ENCODE data around the gene TOLLIP. TPM values are rescaled to one million over a fixed set of nuclear protein-coding genes. Genes with fewer than 3 reads are reported as not detected.
A peak's percentile ranks its signal among the peaks of the same experiment; 100 is the strongest.

The TOLLIP gene
- total and polyA plus RNA-seq, 4 donors: 20.0 to 52.1 (median 34.9) TPM

- 77 to 79% methylated on average over 42 to 45 of the region's 45 CpGs for WGBS, 2 donors
- no peaks in the 10 kb centered on the region for H3K27me3 ChIP-seq (ENCODE audit: control insufficient read depth in 1 of 2, insufficient read depth in 2 of 2, low read length in 1 of 2)
These were observed 78.7 kb downstream of the TOLLIP start for GRCh38 chr11:1230456-1231395.

GRCh38 chr11:1230121-1230455 lies 79.3 kb downstream of the TOLLIP start:
- H3K4me3 ChIP-seq (ENCODE audit: low read length in 2 of 2): no peak overlapping the region
- no peaks in the 10 kb centered on the region for H3K27me3 ChIP-seq (ENCODE audit: control insufficient read depth in 1 of 2, insufficient read depth in 2 of 2, low read length in 1 of 2)
- DNase-seq (peak in 1 of 2 donors; percentile 42), ATAC-seq (ENCODE audit: low FRiP score) (no peak)
- H3K9me3 ChIP-seq (ENCODE audit: control insufficient read depth, low read length): no peaks in the 10 kb centered on the region
- H3K27ac ChIP-seq (ENCODE audit: low read depth in 1 of 2, low read length in 2 of 2): no peak overlapping the region
- intact Hi-C loops (cut with DNase I): no loop called here
- H3K4me1 ChIP-seq (ENCODE audit: control insufficient read depth in 1 of 2, insufficient read depth in 2 of 2, low read length in 2 of 2): no peaks in the 10 kb centered on the region
- no peaks in the 10 kb centered on the region for H3K36me3 ChIP-seq (ENCODE audit: control insufficient read depth in 1 of 2, insufficient read depth in 2 of 2, low read length in 1 of 2)
- 87% methylated on average over 5 of the region's 5 CpGs for WGBS, 2 donors

More at GRCh38 chr11:1230456-1231395, 78.7 kb downstream of the TOLLIP start:
- DNase-seq: peak; percentile 33 to 76
- intact Hi-C loops (cut with DNase I): no loop called here
- no peak for ATAC-seq (ENCODE audit: low FRiP score)
- Histone ChIP-seq H3K27ac (ENCODE audit: low read depth in 1 of 2, low read length in 2 of 2) (no peak overlapping the region), H3K4me1 (ENCODE audit: control insufficient read depth in 1 of 2, insufficient read depth in 2 of 2, low read length in 2 of 2) (no peaks in the 10 kb centered on the region), H3K4me3 (ENCODE audit: low read length in 2 of 2) (no peak overlapping the region), H3K9me3 (ENCODE audit: control insufficient read depth, low read length) (no peaks in the 10 kb centered on the region), H3K36me3 (ENCODE audit: control insufficient read depth in 1 of 2, insufficient read depth in 2 of 2, low read length in 1 of 2) (no peaks in the 10 kb centered on the region)

- DNase-seq: peak; percentile 41 to 68
- Histone ChIP-seq H3K4me3 (ENCODE audit: low read length in 2 of 2) (no peak overlapping the region), H3K27ac (ENCODE audit: low read depth in 1 of 2, low read length in 2 of 2) (no peak overlapping the region), H3K36me3 (ENCODE audit: control insufficient read depth in 1 of 2, insufficient read depth in 2 of 2, low read length in 1 of 2) (no peaks in the 10 kb centered on the region), H3K27me3 (ENCODE audit: control insufficient read depth in 1 of 2, insufficient read depth in 2 of 2, low read length in 1 of 2) (no peaks in the 10 kb centered on the region), H3K9me3 (ENCODE audit: control insufficient read depth, low read length) (no peaks in the 10 kb centered on the region), H3K4me1 (ENCODE audit: control insufficient read depth in 1 of 2, insufficient read depth in 2 of 2, low read length in 2 of 2) (no peaks in the 10 kb centered on the region)
- no peak for ATAC-seq (ENCODE audit: low FRiP score)
- WGBS, 2 donors: 79 to 86% methylated on average over 27 of the region's 27 CpGs
- intact Hi-C loops (cut with DNase I): no loop called here
These were observed 79.8 kb downstream of the TOLLIP start for GRCh38 chr11:1229471-1230120.

- ATAC-seq (ENCODE audit: low FRiP score) (no peak), DNase-seq (peak in 1 of 2 donors; percentile 67)
- Histone ChIP-seq H3K36me3 (ENCODE audit: control insufficient read depth in 1 of 2, insufficient read depth in 2 of 2, low read length in 1 of 2) (no peaks in the 10 kb centered on the region), H3K27ac (ENCODE audit: low read depth in 1 of 2, low read length in 2 of 2) (no peak overlapping the region), H3K9me3 (ENCODE audit: control insufficient read depth, low read length) (no peaks in the 10 kb centered on the region), H3K27me3 (ENCODE audit: control insufficient read depth in 1 of 2, insufficient read depth in 2 of 2, low read length in 1 of 2) (no peaks in the 10 kb centered on the region), H3K4me3 (ENCODE audit: low read length in 2 of 2) (no peak overlapping the region), H3K4me1 (ENCODE audit: control insufficient read depth in 1 of 2, insufficient read depth in 2 of 2, low read length in 2 of 2) (no peaks in the 10 kb centered on the region)
- intact Hi-C loops (cut with DNase I): no loop called here
- 77 to 78% methylated on average over 17 to 18 of the region's 18 CpGs for WGBS, 2 donors
These were observed 80.4 kb downstream of the TOLLIP start for GRCh38 chr11:1228921-1229451.

GRCh38 chr11:1228101-1228821 lies 81.2 kb downstream of the TOLLIP start:
- Histone ChIP-seq H3K27me3 (ENCODE audit: control insufficient read depth in 1 of 2, insufficient read depth in 2 of 2, low read length in 1 of 2) (no peaks in the 10 kb centered on the region), H3K36me3 (ENCODE audit: control insufficient read depth in 1 of 2, insufficient read depth in 2 of 2, low read length in 1 of 2) (no peaks in the 10 kb centered on the region), H3K4me1 (ENCODE audit: control insufficient read depth in 1 of 2, insufficient read depth in 2 of 2, low read length in 2 of 2) (no peaks in the 10 kb centered on the region), H3K4me3 (ENCODE audit: low read length in 2 of 2) (no peak overlapping the region), H3K9me3 (ENCODE audit: control insufficient read depth, low read length) (no peaks in the 10 kb centered on the region), H3K27ac (ENCODE audit: low read depth in 1 of 2, low read length in 2 of 2) (no peak overlapping the region)
- WGBS, 2 donors: 81 to 84% methylated on average over 27 to 31 of the region's 31 CpGs
- DNase-seq (peak; percentile 38 to 76), ATAC-seq (ENCODE audit: low FRiP score) (no peak)
- intact Hi-C loops (cut with DNase I): no loop called here

GRCh38 chr11:1227551-1228100 lies 81.8 kb downstream of the TOLLIP start:
- no peaks in the 10 kb centered on the region for H3K9me3 ChIP-seq (ENCODE audit: control insufficient read depth, low read length)
- H3K4me1 ChIP-seq (ENCODE audit: control insufficient read depth in 1 of 2, insufficient read depth in 2 of 2, low read length in 2 of 2): no peaks in the 10 kb centered on the region
- WGBS, 2 donors: 81 to 85% methylated on average over 23 of the region's 23 CpGs
- no peak overlapping the region for H3K4me3 ChIP-seq (ENCODE audit: low read length in 2 of 2)
- no peaks in the 10 kb centered on the region for H3K36me3 ChIP-seq (ENCODE audit: control insufficient read depth in 1 of 2, insufficient read depth in 2 of 2, low read length in 1 of 2)
- H3K27ac ChIP-seq (ENCODE audit: low read depth in 1 of 2, low read length in 2 of 2): no peak overlapping the region
- DNase-seq: peak; percentile 39 to 71
- H3K27me3 ChIP-seq (ENCODE audit: control insufficient read depth in 1 of 2, insufficient read depth in 2 of 2, low read length in 1 of 2): no peaks in the 10 kb centered on the region
- intact Hi-C loops (cut with DNase I): no loop called here
- no peak for ATAC-seq (ENCODE audit: low FRiP score)

GRCh38 chr11:1226986-1227550 lies 82.4 kb downstream of the TOLLIP start:
- Histone ChIP-seq H3K9me3 (ENCODE audit: control insufficient read depth, low read length) (no peaks in the 10 kb centered on the region), H3K4me3 (ENCODE audit: low read length in 2 of 2) (no peak overlapping the region), H3K27me3 (ENCODE audit: control insufficient read depth in 1 of 2, insufficient read depth in 2 of 2, low read length in 1 of 2) (no peaks in the 10 kb centered on the region), H3K27ac (ENCODE audit: low read depth in 1 of 2, low read length in 2 of 2) (no peak overlapping the region), H3K36me3 (ENCODE audit: control insufficient read depth in 1 of 2, insufficient read depth in 2 of 2, low read length in 1 of 2) (no peaks in the 10 kb centered on the region), H3K4me1 (ENCODE audit: control insufficient read depth in 1 of 2, insufficient read depth in 2 of 2, low read length in 2 of 2) (no peaks in the 10 kb centered on the region)
- intact Hi-C loops (cut with DNase I): no loop called here
- peak; percentile 36 to 59 for DNase-seq
- no peak for ATAC-seq (ENCODE audit: low FRiP score)
- WGBS, 2 donors: 53 to 61% methylated on average over 23 of the region's 23 CpGs
